ENCODE measurements around the gene BCL6. TPM values are rescaled to one million over a fixed set of nuclear protein-coding genes. Genes with fewer than 3 reads are reported as not detected.

BCL6 gene
- total and polyA plus RNA-seq, 2 experiments from 2014 or later: 2.6 to 5.9 TPM

DNA sequence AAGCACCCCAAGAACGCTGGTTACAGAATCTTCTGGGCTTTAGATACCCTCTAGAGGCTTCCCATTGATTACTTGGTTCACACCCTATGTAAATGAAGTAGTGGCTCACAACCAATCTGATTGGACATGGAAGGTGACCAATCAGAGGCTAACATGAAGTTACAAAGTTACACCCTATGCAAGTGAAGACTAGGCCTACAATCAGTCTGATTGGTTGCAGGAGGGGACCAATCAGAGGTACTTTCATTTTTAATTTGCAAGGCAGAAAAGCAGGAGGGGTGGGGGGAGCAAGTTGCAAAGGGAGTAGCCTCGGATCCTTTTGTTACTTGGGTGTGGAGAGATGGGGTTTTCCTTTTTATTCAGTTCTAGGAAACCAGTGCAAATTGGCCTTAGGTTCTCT is 31.8 kb downstream of the BCL6 start:
- no peak overlapping the region for H3K27ac Mint-ChIP-seq
- no peaks in the 10 kb centered on the region for H3K4me1 ChIP-seq (ENCODE audit: insufficient read depth)
- H3K4me3 Mint-ChIP-seq: no peak overlapping the region
- H3K36me3 Mint-ChIP-seq (ENCODE audit: low read depth): no peaks in the 10 kb centered on the region
- no peak overlapping the region for H3K27ac ChIP-seq (ENCODE audit: low read depth)
- H4K20me1 ChIP-seq (replicated peaks; ENCODE audit: insufficient read depth): no peaks in the 10 kb centered on the region
- H3F3A ChIP-seq (replicated peaks; ENCODE audit: low read depth): no peaks in the 10 kb centered on the region
- no peak overlapping the region for H3K4me2 ChIP-seq
- H3K27me3 ChIP-seq (ENCODE audit: insufficient read depth): no peaks in the 10 kb centered on the region
- ATAC-seq: peak; percentile 29; the same call in 1 of the 3 replicates
- H3K4me3 ChIP-seq: no peak overlapping the region
- no peaks in the 10 kb centered on the region for H3K79me2 ChIP-seq (replicated peaks; ENCODE audit: insufficient read depth)
- H3K9me2 ChIP-seq (ENCODE audit: insufficient read depth): no peaks in the 10 kb centered on the region
- no peaks in the 10 kb centered on the region for H3K27me3 Mint-ChIP-seq (ENCODE audit: insufficient read depth, low read depth, poor library complexity)
- H3K36me3 ChIP-seq (ENCODE audit: insufficient read depth): no peaks in the 10 kb centered on the region
- no peaks in the 10 kb centered on the region for H3K4me1 Mint-ChIP-seq
- peak; percentile 34 for DNase-seq (ENCODE audit: low spot score)
- TF ChIP-seq, protein P1, sequence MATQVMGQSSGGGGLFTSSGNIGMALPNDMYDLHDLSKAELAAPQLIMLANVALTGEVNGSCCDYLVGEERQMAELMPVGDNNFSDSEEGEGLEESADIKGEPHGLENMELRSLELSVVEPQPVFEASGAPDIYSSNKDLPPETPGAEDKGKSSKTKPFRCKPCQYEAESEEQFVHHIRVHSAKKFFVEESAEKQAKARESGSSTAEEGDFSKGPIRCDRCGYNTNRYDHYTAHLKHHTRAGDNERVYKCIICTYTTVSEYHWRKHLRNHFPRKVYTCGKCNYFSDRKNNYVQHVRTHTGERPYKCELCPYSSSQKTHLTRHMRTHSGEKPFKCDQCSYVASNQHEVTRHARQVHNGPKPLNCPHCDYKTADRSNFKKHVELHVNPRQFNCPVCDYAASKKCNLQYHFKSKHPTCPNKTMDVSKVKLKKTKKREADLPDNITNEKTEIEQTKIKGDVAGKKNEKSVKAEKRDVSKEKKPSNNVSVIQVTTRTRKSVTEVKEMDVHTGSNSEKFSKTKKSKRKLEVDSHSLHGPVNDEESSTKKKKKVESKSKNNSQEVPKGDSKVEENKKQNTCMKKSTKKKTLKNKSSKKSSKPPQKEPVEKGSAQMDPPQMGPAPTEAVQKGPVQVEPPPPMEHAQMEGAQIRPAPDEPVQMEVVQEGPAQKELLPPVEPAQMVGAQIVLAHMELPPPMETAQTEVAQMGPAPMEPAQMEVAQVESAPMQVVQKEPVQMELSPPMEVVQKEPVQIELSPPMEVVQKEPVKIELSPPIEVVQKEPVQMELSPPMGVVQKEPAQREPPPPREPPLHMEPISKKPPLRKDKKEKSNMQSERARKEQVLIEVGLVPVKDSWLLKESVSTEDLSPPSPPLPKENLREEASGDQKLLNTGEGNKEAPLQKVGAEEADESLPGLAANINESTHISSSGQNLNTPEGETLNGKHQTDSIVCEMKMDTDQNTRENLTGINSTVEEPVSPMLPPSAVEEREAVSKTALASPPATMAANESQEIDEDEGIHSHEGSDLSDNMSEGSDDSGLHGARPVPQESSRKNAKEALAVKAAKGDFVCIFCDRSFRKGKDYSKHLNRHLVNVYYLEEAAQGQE (IDR thresholded peaks at IDR 0.05; ENCODE audit: unreplicated experiment): no peak
- TF ChIP-seq EZH2 (IDR thresholded peaks at IDR 0.05; ENCODE audit: low read depth, unreplicated experiment): no peak
- no peak for TF ChIP-seq NANOG (IDR thresholded peaks at IDR 0.05; ENCODE audit: borderline replicate concordance)
- TF ChIP-seq ZNF331 (CRISPR knock-in tag; IDR thresholded peaks at IDR 0.05; ENCODE audit: low read depth): no peak
- H2AFZ ChIP-seq: 0 out of 2 replicates have a peak overlapping the region, but pooled peaks have one; percentile 67
- no peaks in the 10 kb centered on the region for H3K9me3 Mint-ChIP-seq

DNA sequence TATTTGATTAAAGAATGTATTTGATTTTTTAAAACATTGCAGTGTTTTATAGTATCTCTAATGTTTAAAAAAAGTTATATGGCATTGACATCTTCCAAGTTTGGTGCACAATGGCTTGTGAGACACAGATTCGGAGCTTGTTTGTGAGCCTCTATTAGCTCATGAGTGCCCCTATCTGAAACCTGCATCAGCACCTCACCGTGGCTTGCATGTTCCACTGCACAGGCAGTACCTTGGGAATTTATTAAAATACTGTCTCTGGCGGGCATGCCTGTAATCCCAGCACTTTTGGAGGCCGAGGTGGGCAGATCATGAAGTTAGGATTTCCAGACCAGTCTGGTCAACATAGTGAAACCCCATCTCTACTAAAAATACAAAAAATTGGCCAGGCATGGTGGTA is 36.1 kb downstream of the BCL6 start:
- peak; percentile 53 for DNase-seq (ENCODE audit: low spot score)
- TF ChIP-seq, protein P2, sequence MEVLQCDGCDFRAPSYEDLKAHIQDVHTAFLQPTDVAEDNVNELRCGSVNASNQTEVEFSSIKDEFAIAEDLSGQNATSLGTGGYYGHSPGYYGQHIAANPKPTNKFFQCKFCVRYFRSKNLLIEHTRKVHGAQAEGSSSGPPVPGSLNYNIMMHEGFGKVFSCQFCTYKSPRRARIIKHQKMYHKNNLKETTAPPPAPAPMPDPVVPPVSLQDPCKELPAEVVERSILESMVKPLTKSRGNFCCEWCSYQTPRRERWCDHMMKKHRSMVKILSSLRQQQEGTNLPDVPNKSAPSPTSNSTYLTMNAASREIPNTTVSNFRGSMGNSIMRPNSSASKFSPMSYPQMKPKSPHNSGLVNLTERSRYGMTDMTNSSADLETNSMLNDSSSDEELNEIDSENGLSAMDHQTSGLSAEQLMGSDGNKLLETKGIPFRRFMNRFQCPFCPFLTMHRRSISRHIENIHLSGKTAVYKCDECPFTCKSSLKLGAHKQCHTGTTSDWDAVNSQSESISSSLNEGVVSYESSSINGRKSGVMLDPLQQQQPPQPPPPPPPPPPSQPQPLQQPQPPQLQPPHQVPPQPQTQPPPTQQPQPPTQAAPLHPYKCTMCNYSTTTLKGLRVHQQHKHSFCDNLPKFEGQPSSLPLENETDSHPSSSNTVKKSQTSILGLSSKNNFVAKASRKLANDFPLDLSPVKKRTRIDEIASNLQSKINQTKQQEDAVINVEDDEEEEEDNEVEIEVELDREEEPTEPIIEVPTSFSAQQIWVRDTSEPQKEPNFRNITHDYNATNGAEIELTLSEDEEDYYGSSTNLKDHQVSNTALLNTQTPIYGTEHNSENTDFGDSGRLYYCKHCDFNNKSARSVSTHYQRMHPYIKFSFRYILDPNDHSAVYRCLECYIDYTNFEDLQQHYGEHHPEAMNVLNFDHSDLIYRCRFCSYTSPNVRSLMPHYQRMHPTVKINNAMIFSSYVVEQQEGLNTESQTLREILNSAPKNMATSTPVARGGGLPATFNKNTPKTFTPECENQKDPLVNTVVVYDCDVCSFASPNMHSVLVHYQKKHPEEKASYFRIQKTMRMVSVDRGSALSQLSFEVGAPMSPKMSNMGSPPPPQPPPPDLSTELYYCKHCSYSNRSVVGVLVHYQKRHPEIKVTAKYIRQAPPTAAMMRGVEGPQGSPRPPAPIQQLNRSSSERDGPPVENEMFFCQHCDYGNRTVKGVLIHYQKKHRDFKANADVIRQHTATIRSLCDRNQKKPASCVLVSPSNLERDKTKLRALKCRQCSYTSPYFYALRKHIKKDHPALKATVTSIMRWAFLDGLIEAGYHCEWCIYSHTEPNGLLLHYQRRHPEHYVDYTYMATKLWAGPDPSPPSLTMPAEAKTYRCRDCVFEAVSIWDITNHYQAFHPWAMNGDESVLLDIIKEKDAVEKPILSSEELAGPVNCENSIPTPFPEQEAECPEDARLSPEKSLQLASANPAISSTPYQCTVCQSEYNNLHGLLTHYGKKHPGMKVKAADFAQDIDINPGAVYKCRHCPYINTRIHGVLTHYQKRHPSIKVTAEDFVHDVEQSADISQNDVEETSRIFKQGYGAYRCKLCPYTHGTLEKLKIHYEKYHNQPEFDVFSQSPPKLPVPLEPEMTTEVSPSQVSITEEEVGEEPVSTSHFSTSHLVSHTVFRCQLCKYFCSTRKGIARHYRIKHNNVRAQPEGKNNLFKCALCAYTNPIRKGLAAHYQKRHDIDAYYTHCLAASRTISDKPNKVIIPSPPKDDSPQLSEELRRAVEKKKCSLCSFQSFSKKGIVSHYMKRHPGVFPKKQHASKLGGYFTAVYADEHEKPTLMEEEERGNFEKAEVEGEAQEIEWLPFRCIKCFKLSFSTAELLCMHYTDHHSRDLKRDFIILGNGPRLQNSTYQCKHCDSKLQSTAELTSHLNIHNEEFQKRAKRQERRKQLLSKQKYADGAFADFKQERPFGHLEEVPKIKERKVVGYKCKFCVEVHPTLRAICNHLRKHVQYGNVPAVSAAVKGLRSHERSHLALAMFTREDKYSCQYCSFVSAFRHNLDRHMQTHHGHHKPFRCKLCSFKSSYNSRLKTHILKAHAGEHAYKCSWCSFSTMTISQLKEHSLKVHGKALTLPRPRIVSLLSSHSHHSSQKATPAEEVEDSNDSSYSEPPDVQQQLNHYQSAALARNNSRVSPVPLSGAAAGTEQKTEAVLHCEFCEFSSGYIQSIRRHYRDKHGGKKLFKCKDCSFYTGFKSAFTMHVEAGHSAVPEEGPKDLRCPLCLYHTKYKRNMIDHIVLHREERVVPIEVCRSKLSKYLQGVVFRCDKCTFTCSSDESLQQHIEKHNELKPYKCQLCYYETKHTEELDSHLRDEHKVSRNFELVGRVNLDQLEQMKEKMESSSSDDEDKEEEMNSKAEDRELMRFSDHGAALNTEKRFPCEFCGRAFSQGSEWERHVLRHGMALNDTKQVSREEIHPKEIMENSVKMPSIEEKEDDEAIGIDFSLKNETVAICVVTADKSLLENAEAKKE (CRISPR knock-in tag; IDR thresholded peaks at IDR 0.05): no peak
- TF ChIP-seq, protein P3, sequence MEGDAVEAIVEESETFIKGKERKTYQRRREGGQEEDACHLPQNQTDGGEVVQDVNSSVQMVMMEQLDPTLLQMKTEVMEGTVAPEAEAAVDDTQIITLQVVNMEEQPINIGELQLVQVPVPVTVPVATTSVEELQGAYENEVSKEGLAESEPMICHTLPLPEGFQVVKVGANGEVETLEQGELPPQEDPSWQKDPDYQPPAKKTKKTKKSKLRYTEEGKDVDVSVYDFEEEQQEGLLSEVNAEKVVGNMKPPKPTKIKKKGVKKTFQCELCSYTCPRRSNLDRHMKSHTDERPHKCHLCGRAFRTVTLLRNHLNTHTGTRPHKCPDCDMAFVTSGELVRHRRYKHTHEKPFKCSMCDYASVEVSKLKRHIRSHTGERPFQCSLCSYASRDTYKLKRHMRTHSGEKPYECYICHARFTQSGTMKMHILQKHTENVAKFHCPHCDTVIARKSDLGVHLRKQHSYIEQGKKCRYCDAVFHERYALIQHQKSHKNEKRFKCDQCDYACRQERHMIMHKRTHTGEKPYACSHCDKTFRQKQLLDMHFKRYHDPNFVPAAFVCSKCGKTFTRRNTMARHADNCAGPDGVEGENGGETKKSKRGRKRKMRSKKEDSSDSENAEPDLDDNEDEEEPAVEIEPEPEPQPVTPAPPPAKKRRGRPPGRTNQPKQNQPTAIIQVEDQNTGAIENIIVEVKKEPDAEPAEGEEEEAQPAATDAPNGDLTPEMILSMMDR (conservative IDR thresholded peaks at IDR 0.05; ENCODE audit: low read depth in 2 of 2): peak; percentile 53
- H3K27me3 Mint-ChIP-seq (ENCODE audit: insufficient read depth, low read depth, poor library complexity): no peaks in the 10 kb centered on the region
- no peak overlapping the region for H3K27ac Mint-ChIP-seq
- H3K4me1 Mint-ChIP-seq: peaks cover 2% of the 10 kb centered on the region; the same call in 1 of the 3 replicates
- peak; percentile 83 for ATAC-seq
- no peak overlapping the region for H2AFZ ChIP-seq
- no peak overlapping the region for H3K4me3 ChIP-seq
- no peak overlapping the region for H3K4me3 Mint-ChIP-seq
- no peaks in the 10 kb centered on the region for H3K79me2 ChIP-seq (replicated peaks; ENCODE audit: insufficient read depth)
- H3F3A ChIP-seq (replicated peaks; ENCODE audit: low read depth): no peaks in the 10 kb centered on the region
- no peaks in the 10 kb centered on the region for H3K36me3 ChIP-seq (ENCODE audit: insufficient read depth)
- no peaks in the 10 kb centered on the region for H3K27me3 ChIP-seq (ENCODE audit: insufficient read depth)
- H4K20me1 ChIP-seq (replicated peaks; ENCODE audit: insufficient read depth): no peaks in the 10 kb centered on the region
- no peaks in the 10 kb centered on the region for H3K36me3 Mint-ChIP-seq (ENCODE audit: low read depth)
- H3K9me3 Mint-ChIP-seq: no peaks in the 10 kb centered on the region
- H3K4me1 ChIP-seq (ENCODE audit: insufficient read depth): no peaks in the 10 kb centered on the region
- no peaks in the 10 kb centered on the region for H3K9me2 ChIP-seq (ENCODE audit: insufficient read depth)
- H3K4me2 ChIP-seq: no peak overlapping the region
- no peak overlapping the region for H3K27ac ChIP-seq (ENCODE audit: low read depth)
